H1 (cell line): ENCODE measurements around the gene TOM1L2. TPM values are rescaled to one million over a fixed set of nuclear protein-coding genes. Genes with fewer than 3 reads are reported as not detected.
A peak's percentile ranks its signal among the peaks of the same experiment; 100 is the strongest.

Experiments
- CTCF ChIA-PET: fragments of 300-600 bp; sonication (Branson Sonifier 250); formaldehyde crosslinking; loops from one replicate; lab custom pipeline; 2021; ENCODE audit not compliant: partially characterized antibody; lab: Charles Lee
- POLR2A ChIA-PET: fragments of 300-600 bp; sonication (Branson Sonifier 250); formaldehyde crosslinking; loops from one replicate; lab custom pipeline; 2021; ENCODE audit warnings: inconsistent platforms; ENCODE audit not compliant: partially characterized antibody; lab: Charles Lee
- DNase-seq, 2 experiments: peaks; one replicate each; pipeline versions ENCODE4 v3.0.0 to v3.0.0-alpha.2; 2010 to 2022; ENCODE audit warnings: low spot score in 2 of 2, low read depth in 1 of 2, mixed read lengths in 1 of 2
- FAIRE-seq: peaks from 2 replicates; lab custom pipeline; 2011; peaks lifted over from hg19 to GRCh38; lab: Jason Lieb, UNC
- H2AFZ ChIP-seq: 2 replicates; pipeline ENCODE4 v1.8.1; 2012; ENCODE audit warnings: low read length, inconsistent platforms
- H2AK5ac ChIP-seq: 2 replicates; pipeline ENCODE4 v1.6.1; 2013; ENCODE audit warnings: low read depth, low read length
- H2BK120ac ChIP-seq: replicated peaks from 2 replicates; pipeline ENCODE3; 2013; ENCODE audit warnings: low read depth, low read length, inconsistent platforms
- H2BK12ac ChIP-seq: 2 replicates; pipeline ENCODE4 v1.6.1; 2013; ENCODE audit warnings: low read depth, low read length
- H2BK15ac ChIP-seq: 2 replicates; pipeline ENCODE4 v1.6.1; 2013; ENCODE audit warnings: low read length
- H2BK20ac ChIP-seq: 2 replicates; pipeline ENCODE4 v1.6.1; 2013; ENCODE audit warnings: low read length
- H2BK5ac ChIP-seq: 2 replicates; pipeline ENCODE4 v1.6.1; 2013; ENCODE audit warnings: low read depth, low read length
- H3K14ac ChIP-seq: 2 replicates; pipeline ENCODE4 v1.6.1; 2013; ENCODE audit warnings: inconsistent platforms; ENCODE audit not compliant: insufficient read length
- H3K18ac ChIP-seq: 2 replicates; pipeline ENCODE4 v1.6.1; 2013; ENCODE audit warnings: low read length; ENCODE audit errors: extremely low read depth
- H3K23ac ChIP-seq: 2 replicates; pipeline ENCODE4 v1.6.1; 2013; ENCODE audit warnings: inconsistent platforms; ENCODE audit not compliant: insufficient read length
- H3K23me2 ChIP-seq: 2 replicates; pipeline ENCODE4 v1.6.1; 2013; ENCODE audit warnings: low read depth, low read length
- H3K27ac ChIP-seq: 2 replicates; pipeline ENCODE4 v1.6.1; 2011; ENCODE audit warnings: low read depth, low read length, inconsistent platforms
- H3K27me3 ChIP-seq, 4 experiments: replicated peaks in 1 of 4; 1 replicate in 1 of 4; 2 replicates in 3 of 4; pipeline versions ENCODE4 v1.6.1 to v1.8.1; 2011 to 2013; ENCODE audit warnings: low read length in 3 of 4, mild to moderate bottlenecking in 3 of 4, inconsistent platforms in 2 of 4, mixed read lengths in 2 of 4, moderate library complexity in 1 of 4; ENCODE audit not compliant: control insufficient read depth in 3 of 4, insufficient read depth in 3 of 4; ENCODE audit errors: extremely low read depth in 1 of 4
- H3K36me3 ChIP-seq, 4 experiments: 2 replicates each; pipeline versions ENCODE4 v1.6.1 to v1.8.1; 2011 to 2013; ENCODE audit warnings: mild to moderate bottlenecking in 4 of 4, low read length in 3 of 4, moderate library complexity in 2 of 4, control low read depth in 1 of 4, inconsistent platforms in 1 of 4; ENCODE audit not compliant: insufficient read depth in 4 of 4, control insufficient read depth in 2 of 4
- H3K4ac ChIP-seq: replicated peaks from 2 replicates; pipeline ENCODE3; 2013; ENCODE audit warnings: low read length, low read depth, mixed read lengths, inconsistent platforms; ENCODE audit not compliant: insufficient read length
- H3K4me1 ChIP-seq, 4 experiments: replicated peaks in 1 of 4; 1 replicate in 1 of 4; 2 replicates in 3 of 4; pipeline versions ENCODE4 v1.6.1 to v1.8.1; 2011 to 2013; ENCODE audit warnings: low read length in 3 of 4, inconsistent platforms in 2 of 4, mixed read lengths in 1 of 4; ENCODE audit not compliant: insufficient read depth in 4 of 4, control insufficient read depth in 3 of 4
- H3K4me2 ChIP-seq, 2 experiments: 2 replicates each; pipeline versions ENCODE4 v1.6.1 to v1.8.1; 2011 to 2013; ENCODE audit warnings: low read depth in 2 of 2, low read length in 2 of 2, control low read depth in 1 of 2, inconsistent platforms in 1 of 2, mild to moderate bottlenecking in 1 of 2; ENCODE audit not compliant: insufficient read depth in 1 of 2
- H3K4me3 ChIP-seq, 4 experiments: fragments of 200-600, 300-600 bp in 1 of 4; sonication (generic), shearing (Covaris generic), sonication (Bioruptor Twin) in 1 of 4; 2 replicates each; pipeline versions ENCODE4 v1.5.1 to v1.8.1; 2011 to 2016; ENCODE audit warnings: low read length in 4 of 4, low read depth in 3 of 4, control low read depth in 2 of 4, inconsistent platforms in 2 of 4, mild to moderate bottlenecking in 2 of 4, mixed read lengths in 1 of 4, moderate library complexity in 1 of 4; ENCODE audit not compliant: insufficient read depth in 2 of 4; ENCODE audit errors: extremely low read depth in 1 of 4
- H3K56ac ChIP-seq: replicated peaks from 2 replicates; pipeline ENCODE3; 2013; ENCODE audit warnings: low read depth, mild to moderate bottlenecking, mixed read lengths, low read length, inconsistent platforms; ENCODE audit not compliant: insufficient read length
- H3K79me1 ChIP-seq: 2 replicates; pipeline ENCODE4 v1.6.1; 2013; ENCODE audit warnings: low read depth, low read length, control low read depth
- H3K79me2 ChIP-seq, 2 experiments: 2 replicates each; pipeline versions ENCODE4 v1.6.1 to v1.8.1; 2012 to 2013; ENCODE audit warnings: low read length in 2 of 2, mild to moderate bottlenecking in 2 of 2, inconsistent platforms in 1 of 2; ENCODE audit not compliant: insufficient read depth in 2 of 2, control insufficient read depth in 1 of 2
- H3K9ac ChIP-seq, 4 experiments: replicated peaks in 1 of 4; 1 replicate in 1 of 4; 2 replicates in 3 of 4; pipeline versions ENCODE4 v1.6.1 to v1.8.1; 2011 to 2013; ENCODE audit warnings: low read depth in 3 of 4, low read length in 3 of 4, control low read depth in 2 of 4, mild to moderate bottlenecking in 2 of 4, moderate library complexity in 2 of 4, inconsistent platforms in 1 of 4; ENCODE audit errors: extremely low read depth in 1 of 4
- H3K9me3 ChIP-seq, 2 experiments: 2 replicates each; pipeline versions ENCODE4 v1.6.1 to v1.8.1; 2012 to 2013; ENCODE audit warnings: mild to moderate bottlenecking in 2 of 2, moderate library complexity in 2 of 2, control low read depth in 1 of 2, inconsistent platforms in 1 of 2, low read depth in 1 of 2, low read length in 1 of 2, mixed read lengths in 1 of 2; ENCODE audit not compliant: insufficient read depth in 2 of 2
- H4K20me1 ChIP-seq, 2 experiments: replicated peaks in 1 of 2; 2 replicates each; pipeline versions ENCODE3 to v1.8.1; 2011 to 2013; ENCODE audit warnings: inconsistent platforms in 2 of 2, low read length in 2 of 2, mild to moderate bottlenecking in 1 of 2; ENCODE audit not compliant: insufficient read depth in 2 of 2, control insufficient read depth in 1 of 2
- H4K5ac ChIP-seq: 2 replicates; pipeline ENCODE4 v1.6.1; 2013; ENCODE audit warnings: low read length, low read depth, mixed read lengths, inconsistent platforms; ENCODE audit not compliant: insufficient read length
- H4K8ac ChIP-seq: 2 replicates; pipeline ENCODE4 v1.8.0; 2013; ENCODE audit warnings: mild to moderate bottlenecking, moderate library complexity, low read length, inconsistent platforms; ENCODE audit not compliant: insufficient read depth; ENCODE audit errors: extremely low read depth
- H4K91ac ChIP-seq: replicated peaks from 2 replicates; pipeline ENCODE3; 2013; ENCODE audit warnings: low read length, mixed read lengths, inconsistent platforms; ENCODE audit not compliant: insufficient read length
- KDM1A ChIP-seq: fragments of 200-600, 300-600 bp; sonication (generic); IDR thresholded peaks from 2 replicates; pipeline ENCODE4 v1.7.1; 2016; ENCODE audit warnings: mild to moderate bottlenecking, low read length, borderline replicate concordance
- RFX5 ChIP-seq: IDR thresholded peaks from 2 replicates; pipeline ENCODE4 v1.6.1; 2011; ENCODE audit warnings: low read depth, low read length, improper control_type of control experiment, borderline replicate concordance
- WGBS, 2 experiments: shearing (Covaris generic) in 1 of 2; methylation state at CpG; one replicate each; pipeline versions ENCODE4 v1.1.6 to v1.1.7; 2013 to 2015; ENCODE audit warnings: low lambda C conversion rate in 2 of 2, mixed read lengths in 2 of 2, inconsistent platforms in 1 of 2, low coverage in 1 of 2, missing lambda C conversion rate in 1 of 2; ENCODE audit not compliant: insufficient replicate concordance in 2 of 2, insufficient coverage in 1 of 2, insufficient read length in 1 of 2; ENCODE audit errors: extremely low coverage in 1 of 2, missing lambda C conversion rate in 1 of 2; 5-methylcytosine and 5-hydroxymethylcytosine counted together
- polyA plus RNA-seq, 7 experiments: library from polyadenylated mRNA; depleted of rRNA in 3 of 7; stranded (reverse) in 5 of 7; unstranded in 2 of 7; fragments of >200 nt in 5 of 7; fragments of 200-250 nt in 2 of 7; gene quantifications; 1 replicate in 5 of 7; 2 replicates in 1 of 7; 4 replicates in 1 of 7; pipeline versions ENCODE4 v1.2.1 to v1.2.3, GENCODE V29; 2011 to 2013; ENCODE audit warnings: missing spikeins in 2 of 7, mixed read lengths in 2 of 7
- total RNA-seq: library from RNA; stranded (reverse); fragmentation: NEBNext Ultra II Directional; extraction: Animal tissue kit (Norgen Biotek cat#: 25700); gene quantifications from 2 replicates; pipeline ENCODE4 v1.2.1, GENCODE V29; 2021

The TOM1L2 gene
- total and polyA plus RNA-seq, 2 of the 8 experiments (the other 6 are each of a cell fraction or from before 2014, with no cell fraction given): 2.0 to 3.4 TPM

DNA sequence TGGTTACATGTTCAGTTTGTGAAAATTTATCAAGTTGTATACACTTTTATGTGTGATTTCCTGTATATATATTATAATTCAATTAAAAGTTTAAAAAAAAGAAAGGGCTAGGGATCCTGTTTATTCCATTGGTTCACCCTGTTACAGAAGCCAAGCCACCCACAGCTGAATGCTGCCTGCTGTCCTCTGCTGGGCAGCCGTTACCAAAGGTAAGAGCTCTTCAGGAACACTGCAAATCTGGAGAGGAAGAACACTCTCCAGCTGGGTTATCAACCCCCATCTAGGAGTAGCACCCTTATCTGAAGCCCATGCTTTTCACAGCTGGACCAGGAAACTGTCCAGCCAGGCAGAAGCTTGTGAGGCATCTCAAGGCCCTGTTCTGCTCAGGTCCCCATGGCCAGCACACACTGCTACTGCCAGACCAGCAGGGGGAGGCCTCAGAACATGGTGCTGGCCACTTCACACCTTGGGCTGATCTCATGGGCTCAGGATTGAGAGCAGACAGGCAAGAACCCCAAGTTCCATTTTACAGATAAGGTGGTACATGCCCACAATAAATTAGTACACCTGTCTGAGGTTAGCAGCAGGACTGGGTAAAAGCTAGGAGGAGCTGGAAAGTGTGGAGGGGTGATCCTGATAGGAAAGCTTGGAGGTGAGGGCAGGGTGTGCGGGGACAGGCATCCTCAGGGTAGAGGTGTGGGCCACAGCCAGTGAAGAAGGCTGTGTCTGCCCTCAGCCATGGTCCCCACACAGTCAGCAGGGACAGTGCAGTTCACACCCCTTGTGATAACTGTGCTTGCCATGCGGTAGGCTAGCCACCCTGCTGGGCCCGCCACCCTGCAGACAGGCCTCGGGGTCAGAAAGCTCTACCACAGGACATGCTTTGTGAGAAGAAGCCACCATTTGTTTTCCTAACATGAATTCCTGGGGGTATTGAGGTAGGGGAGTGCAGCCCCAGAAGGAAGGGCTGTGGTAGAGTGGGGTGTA, 81.1 kb downstream of the TOM1L2 start:
- no peak for FAIRE-seq
- Histone ChIP-seq H3K79me1 (no peaks in the 10 kb centered on the region), H2BK15ac (0 out of 2 replicates have a peak overlapping the region, but pooled peaks have one; percentile 21), H3K4ac (no peak overlapping the region), H3K56ac (no peak overlapping the region), H3K14ac (no peak overlapping the region), H3K23ac (no peak overlapping the region), H2AFZ (no peak overlapping the region), H3K4me1 (peaks cover 3 to 6% (median 4%) of the 10 kb centered on the region in 4 experiments), H3K36me3 (no peaks in the 10 kb centered on the region), H3K27me3 (no peaks in the 10 kb centered on the region), H3K4me2 (no peak overlapping the region), H2BK120ac (no peak overlapping the region), H2AK5ac (no peak overlapping the region), H3K4me3 (no peak overlapping the region), H3K9ac (no peak overlapping the region), H3K27ac (no peak overlapping the region), H2BK20ac (no peak overlapping the region), H3K23me2 (no peaks in the 10 kb centered on the region), H3K18ac (no peak overlapping the region), H2BK5ac (no peak overlapping the region), H3K79me2 (no peaks in the 10 kb centered on the region), H4K5ac (no peak overlapping the region), H3K9me3 (no peaks in the 10 kb centered on the region), H4K91ac (no peak overlapping the region), H2BK12ac (no peak overlapping the region), H4K20me1 (no peaks in the 10 kb centered on the region), H4K8ac (peak overlapping the region; percentile 23)
- ChIA-PET CTCF (interaction anchor here (0.6 to 22.5 kb wide), 44 partner anchors 9 to 1609 kb away, joined by 3 to 404 read pairs (median 4); partner anchors contain the start of gene RAI1), POLR2A (interaction anchor here (0.9 to 1.2 kb wide), 3 partner anchors 18 to 53 kb away, joined by 3 to 5 read pairs (median 3); no protein-coding TSS in a partner anchor)
- no peak for DNase-seq
- 85% methylated on average over 5 of the region's 5 CpGs; no CpG with 5 or more reads in 1 of the 2 experiments for WGBS, 2 experiments
- TF ChIP-seq RFX5 (no peak), KDM1A (no peak)
